K562 (cell line): ENCODE data around the gene CDK5R1. TPM values are rescaled to one million over a fixed set of nuclear protein-coding genes. Genes with fewer than 3 reads are reported as not detected.

Experiments
- ATAC-seq: fragments of 200-7000 bp; cut with Tn5 transposase; 3 replicates; pipeline ENCODE4 v1.9.1; 2020; ENCODE audit warnings: moderate library complexity
- BruUV-seq: library from RNA; stranded (reverse); fragments of 400-500 nt; replicated peaks from 2 replicates; lab custom pipeline; 2021; lab: Mats Ljungman, UMichigan
- CTCF ChIA-PET: fragments of 300-600 bp; formaldehyde crosslinking; extraction: SDS; loops from one replicate; lab custom pipeline; 2021; ENCODE audit warnings: low intra/inter-chr PET ratio; lab: Yijun Ruan, JAX
- POLR2A ChIA-PET: fragments of 300-600, 350-650 bp; sonication (Branson Sonifier 250); formaldehyde crosslinking; extraction: SDS; loops from one replicate; lab custom pipeline; 2021; ENCODE audit warnings: antibody characterized with exemption, inconsistent platforms; lab: Yijun Ruan, JAX
- DNase-seq, 4 experiments: peaks; one replicate each; pipeline versions ENCODE4 v3.0.0 to v3.0.0-alpha.2; 2011 to 2018; ENCODE audit warnings: low spot score in 3 of 4, mixed read lengths in 3 of 4; ENCODE audit errors: extremely low read depth in 1 of 4
- FAIRE-seq: peaks from 2 replicates; lab custom pipeline; 2011; peaks lifted over from hg19 to GRCh38; lab: Jason Lieb, UNC
- H2AFZ ChIP-seq: 2 replicates; pipeline ENCODE4 v1.6.0; 2011; ENCODE audit warnings: low read depth, low read length, control low read depth, inconsistent platforms
- H3K27ac ChIP-seq: fragments of 200-600 bp; 3 replicates; pipeline ENCODE4 v1.8.0; 2011; ENCODE audit warnings: low read depth, mild to moderate bottlenecking, control low read depth, inconsistent platforms, low read length, moderate library complexity, mixed read lengths; ENCODE audit errors: extremely low read depth
- H3K27me3 ChIP-seq, 2 experiments: fragments of 300-600 bp in 1 of 2; 2 replicates in 1 of 2; 3 replicates in 1 of 2; pipeline versions ENCODE4 v1.6.0 to v1.8.0; 2011; ENCODE audit warnings: inconsistent platforms in 2 of 2, low read length in 2 of 2, mild to moderate bottlenecking in 1 of 2, mixed read lengths in 1 of 2, moderate library complexity in 1 of 2; ENCODE audit not compliant: control insufficient read depth in 2 of 2, insufficient read depth in 2 of 2
- H3K36me3 ChIP-seq: fragments of 300-600 bp; 3 replicates; pipeline ENCODE4 v1.8.0; 2011; ENCODE audit warnings: mild to moderate bottlenecking, low read length, inconsistent platforms; ENCODE audit not compliant: control insufficient read depth, insufficient read depth
- H3K4me1 ChIP-seq, 2 experiments: fragments of 200-600 bp in 1 of 2; replicated peaks in 1 of 2; 2 replicates in 1 of 2; 3 replicates in 1 of 2; pipeline versions ENCODE4 v1.5.1 to v1.8.0; 2011; ENCODE audit warnings: inconsistent platforms in 2 of 2, low read length in 2 of 2, mild to moderate bottlenecking in 1 of 2, mixed read lengths in 1 of 2, moderate library complexity in 1 of 2; ENCODE audit not compliant: control insufficient read depth in 2 of 2, insufficient read depth in 2 of 2
- H3K4me2 ChIP-seq: 2 replicates; pipeline ENCODE4 v1.6.1; 2011; ENCODE audit warnings: low read length, control low read depth, inconsistent platforms, mixed read lengths; ENCODE audit not compliant: insufficient read depth
- H3K4me3 ChIP-seq: fragments of 200-600 bp; sonication (generic), shearing (Covaris generic); 2 replicates; pipeline ENCODE4 v1.5.1; 2016; ENCODE audit warnings: control low read depth, inconsistent platforms
- H3K79me2 ChIP-seq: fragments of 200-600 bp; 3 replicates; pipeline ENCODE4 v1.8.0; 2011; ENCODE audit warnings: low read length, inconsistent platforms; ENCODE audit not compliant: control insufficient read depth, insufficient read depth
- H3K9ac ChIP-seq, 2 experiments: 2 replicates each; pipeline versions ENCODE4 v1.6.0 to v1.6.1; 2011; ENCODE audit warnings: low read depth in 2 of 2, low read length in 2 of 2, control low read depth in 1 of 2, inconsistent platforms in 1 of 2, mild to moderate bottlenecking in 1 of 2, mixed read lengths in 1 of 2; ENCODE audit not compliant: insufficient read depth in 1 of 2
- H3K9me1 ChIP-seq: one replicate; pipeline ENCODE4 v1.6.0; 2011; ENCODE audit warnings: inconsistent platforms, mild to moderate bottlenecking, low read length, moderate library complexity; ENCODE audit not compliant: control insufficient read depth, insufficient read depth
- H3K9me3 ChIP-seq: replicated peaks from 2 replicates; pipeline ENCODE4 v1.5.1; 2011; ENCODE audit warnings: low read depth, low read length, inconsistent platforms; ENCODE audit not compliant: control insufficient read depth, insufficient read depth
- H4K20me1 ChIP-seq: replicated peaks from 2 replicates; pipeline ENCODE4 v1.6.1; 2011; ENCODE audit warnings: low read length, inconsistent platforms, mixed read lengths; ENCODE audit not compliant: control insufficient read depth, insufficient read depth
- GMEB1 ChIP-seq: fragments of 250-450 bp; sonication (Bioruptor Pico); IDR thresholded peaks from 2 replicates; pipeline ENCODE4 v1.4.0; 2020; ENCODE audit warnings: mild to moderate bottlenecking
- MYBL2 ChIP-seq, 2 experiments: fragments of 450-650 bp in 1 of 2; sonication (generic) in 1 of 2; formaldehyde crosslinking in 1 of 2; IDR thresholded peaks; 2 replicates each; pipeline versions ENCODE4 v1.6.1 to v1.8.1; 2017 to 2022; ENCODE audit warnings: borderline replicate concordance in 1 of 2, inconsistent platforms in 1 of 2, low read depth in 1 of 2, mild to moderate bottlenecking in 1 of 2, missing genetic modification reagents in 1 of 2, moderate library complexity in 1 of 2
- NCOA4 ChIP-seq: fragments of 450-650 bp; IDR thresholded peaks from 2 replicates; pipeline ENCODE4 v1.6.1; 2018; ENCODE audit warnings: mild to moderate bottlenecking; ENCODE audit not compliant: partially characterized antibody
- NFE2 ChIP-seq: IDR thresholded peaks from 2 replicates; pipeline ENCODE4 v1.6.1; 2014; ENCODE audit warnings: antibody characterized with exemption, low read depth
- NKRF ChIP-seq: fragments of 450-650 bp; IDR thresholded peaks from 2 replicates; pipeline ENCODE4 v1.6.1; 2016; ENCODE audit warnings: borderline replicate concordance
- NR1H2 ChIP-seq: sonication (generic); formaldehyde crosslinking; IDR thresholded peaks from 2 replicates; pipeline ENCODE4 v1.4.0; 2020; ENCODE audit warnings: mild to moderate bottlenecking, missing genetic modification reagents
- NR2F6 ChIP-seq: fragments of 450-650 bp; formaldehyde crosslinking; IDR thresholded peaks from 2 replicates; pipeline ENCODE4 v1.4.0; 2020; ENCODE audit warnings: mild to moderate bottlenecking
- POLR2H ChIP-seq: IDR thresholded peaks from 2 replicates; pipeline ENCODE4 v1.6.1; 2016; ENCODE audit warnings: missing genetic modification characterization, low read depth, mild to moderate bottlenecking, control low read depth, missing compliant biosample characterization, moderate library complexity
- PTTG1 ChIP-seq: fragments of 450-650 bp; IDR thresholded peaks from 2 replicates; pipeline ENCODE4 v1.6.1; 2016; ENCODE audit warnings: low read depth, mild to moderate bottlenecking, missing genetic modification characterization, missing compliant biosample characterization
- TAF9B ChIP-seq: fragments of 450-650 bp; IDR thresholded peaks from 2 replicates; pipeline ENCODE4 v1.6.1; 2018; ENCODE audit warnings: mild to moderate bottlenecking; ENCODE audit not compliant: partially characterized antibody
- ZNF436 ChIP-seq: fragments of 250-450, 450-650 bp; sonication (Bioruptor Pico); formaldehyde crosslinking; IDR thresholded peaks from 2 replicates; pipeline ENCODE4 v1.7.0; 2020; ENCODE audit warnings: mild to moderate bottlenecking
- ZNF444 ChIP-seq: fragments of 250-450 bp; sonication (Bioruptor Pico); IDR thresholded peaks from 2 replicates; pipeline ENCODE4 v1.4.0; 2020; ENCODE audit warnings: mild to moderate bottlenecking, moderate library complexity
- ZNF76 ChIP-seq: fragments of 250-450 bp; sonication (Bioruptor Pico); IDR thresholded peaks from 2 replicates; pipeline ENCODE4 v1.4.0; 2020; ENCODE audit warnings: mild to moderate bottlenecking, moderate library complexity, borderline replicate concordance
- WGBS: fragments of 100-300 bp; shearing (Covaris generic); methylation state at CpG from one replicate; pipeline ENCODE4 v1.1.6; 2016; ENCODE audit warnings: low coverage, mixed read lengths; ENCODE audit not compliant: insufficient coverage; ENCODE audit errors: missing lambda C conversion rate; 5-methylcytosine and 5-hydroxymethylcytosine counted together
- in situ Hi-C: fragments of 300-500 bp; cut with MboI; formaldehyde crosslinking; loops from 4 replicates; pipeline ENCODE4 v1.15.0; 2018; ENCODE audit warnings: inconsistent platforms, mixed read lengths
- intact Hi-C: fragments of 100-400 bp; cut with micrococcal nuclease; formaldehyde crosslinking; loops from 2 replicates; pipeline ENCODE4 v1.14.2; 2022
- polyA plus RNA-seq, 8 experiments: library from polyadenylated mRNA; depleted of rRNA in 4 of 8; stranded (reverse) in 5 of 8; unstranded in 3 of 8; fragments of >200 nt; fragmentation: Nextera tagmentation in 2 of 8; fragmentation: Illumina TruSeq in 1 of 8; extraction: Ambion mirVana in 2 of 8; extraction: Trizol in 1 of 8; gene quantifications; 2 replicates each; pipeline versions ENCODE4 v1.2.1 to v1.2.3, GENCODE V29; 2011 to 2014; ENCODE audit warnings: inconsistent platforms in 1 of 8, missing spikeins in 1 of 8
- total RNA-seq, 7 experiments: library from RNA; depleted of rRNA in 6 of 7; stranded (reverse); fragments of >200 nt in 6 of 7; fragmentation: Illumina TruSeq in 2 of 7; extraction: Trizol in 2 of 7; gene quantifications; 2 replicates each; pipeline versions ENCODE4 v1.2.1 to v1.2.3, GENCODE V29; 2011 to 2021; ENCODE audit warnings: low replicate concordance in 1 of 7

The CDK5R1 gene
- total and polyA plus RNA-seq, 9 of the 15 experiments (the other 6 are each of a cell fraction or from before 2014, with no cell fraction given): 0.10 to 4.8 (median 2.3) TPM

GRCh38 chr17:32492264-32492589 is 5.4 kb downstream of the CDK5R1 start (continued):
- no peak for TF ChIP-seq NR2F6 (CRISPR knock-in tag)
- TF ChIP-seq NFE2: no peak
- no peak for TF ChIP-seq ZNF436 (CRISPR knock-in tag)

- ATAC-seq (no peak), DNase-seq (no peak), FAIRE-seq (no peak)
- no peak overlapping the region for H3K27ac ChIP-seq
- H3K4me1 ChIP-seq: peaks cover 7 to 34% of the 10 kb centered on the region in 2 experiments; a peak in 4 of 5 replicates
- no peak overlapping the region; a peak in 1 of 4 replicates for H3K9ac ChIP-seq
- H3K36me3 ChIP-seq: peaks cover 34% of the 10 kb centered on the region; the same call in 2 of the 3 replicates
- no peak overlapping the region for H2AFZ ChIP-seq
- TF ChIP-seq NCOA4 (no peak), GMEB1 (CRISPR knock-in tag) (no peak), NR1H2 (CRISPR knock-in tag) (no peak), POLR2H (tag) (no peak), PTTG1 (tag) (no peak), NKRF (no peak), ZNF76 (no peak), TAF9B (no peak), MYBL2 (IDR thresholded peaks at IDR 0.05; ENCODE audit: low read depth) (no peak), MYBL2 (CRISPR knock-in tag; IDR thresholded peaks at IDR 0.05; ENCODE audit: borderline replicate concordance) (no peak), ZNF444 (CRISPR knock-in tag) (no peak)
- H3K4me2 ChIP-seq: no peak overlapping the region
- BruUV-seq: TSS peak; percentile 83
- H4K20me1 ChIP-seq: 0 out of 2 replicates have a peak, but pooled peaks cover 2% of the 10 kb centered on the region
- intact Hi-C loops: no loop called here
- in situ Hi-C loops: no loop called here
- no peaks in the 10 kb centered on the region for H3K27me3 ChIP-seq
- H3K9me3 ChIP-seq: no peaks in the 10 kb centered on the region
- 85% methylated on average over 7 of the region's 7 CpGs for WGBS
- H3K79me2 ChIP-seq: peaks cover 12% of the 10 kb centered on the region; the same call in 2 of the 3 replicates
- ChIA-PET POLR2A (interaction anchor here (0.7 kb wide), 1 partner anchor 52 kb away, joined by 3 read pairs; no protein-coding TSS in a partner anchor), CTCF (no interaction called here)
- H3K4me3 ChIP-seq: no peak overlapping the region
- no peaks in the 10 kb centered on the region for H3K9me1 ChIP-seq
These were observed 6.0 kb downstream of the CDK5R1 start for GRCh38 chr17:32492648-32493289.
